Measurements from ENCODE around the gene CREB3L1. TPM values are rescaled to one million over a fixed set of nuclear protein-coding genes. Genes with fewer than 3 reads are reported as not detected.
A peak's percentile ranks its signal among the peaks of the same experiment; 100 is the strongest.
"Not testable (repeated sequence)": the region's sequence is repeated elsewhere in the genome, so short reads cannot be mapped to it uniquely, and the experiment has no call there.

The CREB3L1 gene
- total RNA-seq, 2 experiments from 2014 or later: not detected

DNA sequence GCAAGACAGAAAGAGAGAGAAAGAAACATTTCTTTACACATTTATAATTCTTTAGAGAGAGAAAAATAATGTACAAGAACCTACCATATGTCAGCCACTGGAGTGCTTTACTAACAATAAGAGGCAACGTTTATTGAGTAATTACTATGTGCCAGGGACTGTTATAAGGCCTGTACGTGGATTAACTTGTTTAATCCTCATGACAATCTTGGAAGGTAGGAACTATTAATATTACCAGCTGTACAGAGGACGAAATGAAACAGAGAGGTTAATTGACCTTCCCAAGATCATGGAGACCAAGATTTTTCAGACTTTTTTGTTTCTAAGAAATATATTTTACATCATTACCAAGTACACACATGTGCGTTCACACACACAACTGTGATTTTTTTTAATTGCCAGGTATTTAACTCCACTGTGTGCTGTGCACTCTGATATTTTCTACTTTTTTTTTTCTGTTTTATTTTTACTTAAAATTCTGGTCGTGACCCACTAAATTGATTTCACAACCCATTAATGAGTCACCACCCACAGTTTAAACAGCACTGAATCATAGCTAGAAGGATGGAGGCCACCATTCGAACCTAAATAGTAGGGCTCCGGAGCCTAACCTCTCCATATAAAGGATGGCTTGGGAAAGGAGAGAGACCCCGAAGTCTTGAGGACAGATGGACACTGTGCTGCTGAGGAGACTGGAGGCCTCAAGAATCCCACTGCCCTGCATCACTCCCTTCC is 21.4 kb downstream of the CREB3L1 start:
- H3K36me3 Mint-ChIP-seq: no peaks in the 10 kb centered on the region
- DNase-seq (no peak), ATAC-seq (no peak)
- peaks cover 28% of the 10 kb centered on the region for H3K27me3 Mint-ChIP-seq
- CTCF ChIA-PET: interaction anchor here (1.4 to 2.9 kb wide), 3 partner anchors 10 to 93 kb away, joined by 4 to 16 read pairs (median 7); partner anchors contain the start of gene CHRM4
- no peaks in the 10 kb centered on the region for H3K9me3 Mint-ChIP-seq (ENCODE audit: low read depth)
- H3K4me3 Mint-ChIP-seq: no peak overlapping the region
- H3K27ac Mint-ChIP-seq: no peak overlapping the region
- peaks cover 21% of the 10 kb centered on the region for H3K4me1 Mint-ChIP-seq

DNA sequence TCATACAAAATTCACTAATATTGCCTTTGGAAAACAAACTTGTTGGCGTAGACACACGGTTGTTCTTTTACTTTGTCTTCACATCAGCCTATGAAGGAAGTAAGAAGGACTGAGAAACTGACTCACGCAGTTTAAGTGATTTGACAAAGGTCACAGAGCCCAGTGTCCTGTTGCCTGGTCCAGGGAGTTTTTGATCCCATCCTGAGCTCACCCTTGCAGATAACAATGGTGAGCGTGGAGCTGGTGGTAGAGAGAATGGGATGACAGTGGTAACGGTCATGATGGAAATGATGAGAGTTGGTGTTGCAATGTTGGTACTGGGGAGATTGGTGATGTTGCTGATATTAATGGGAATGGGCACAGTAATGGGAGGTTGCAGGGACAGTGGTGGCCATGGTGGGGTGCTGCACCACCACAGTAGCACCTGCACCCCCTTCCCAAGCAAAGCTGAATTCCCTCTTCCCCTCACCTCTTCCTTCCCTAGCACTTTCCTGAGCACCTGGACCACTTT is 22.0 kb downstream of the CREB3L1 start:
- no peak overlapping the region for H3K27ac Mint-ChIP-seq
- CTCF ChIA-PET: interaction anchor here (1.2 to 2.9 kb wide), 4 partner anchors 9 to 93 kb away, joined by 4 to 16 read pairs (median 6); partner anchors contain the start of gene CHRM4
- ATAC-seq (no peak), DNase-seq (no peak)
- peaks cover 28% of the 10 kb centered on the region for H3K27me3 Mint-ChIP-seq
- peaks cover 21% of the 10 kb centered on the region for H3K4me1 Mint-ChIP-seq
- H3K4me3 Mint-ChIP-seq: no peak overlapping the region
- H3K9me3 Mint-ChIP-seq (ENCODE audit: low read depth): no peaks in the 10 kb centered on the region
- no peaks in the 10 kb centered on the region for H3K36me3 Mint-ChIP-seq

DNA sequence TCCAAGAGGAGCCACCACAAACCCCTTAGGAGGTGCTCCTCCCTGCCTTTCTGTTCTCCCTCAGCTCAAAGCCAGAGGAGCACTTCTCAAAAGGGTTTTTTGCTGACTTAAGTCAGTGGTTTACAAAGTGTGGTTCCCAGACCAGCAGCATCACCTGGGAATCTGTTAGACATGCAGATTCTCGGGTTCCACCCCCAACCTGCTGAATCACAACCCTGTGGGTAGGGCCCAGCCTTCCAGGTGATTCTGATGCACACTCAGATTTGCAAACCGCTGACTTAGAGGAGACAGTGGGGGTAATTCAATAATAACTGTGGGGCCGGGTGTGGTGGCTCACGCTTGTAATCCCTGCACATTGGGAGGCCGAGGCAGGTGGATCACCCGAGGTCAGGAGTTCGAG is 22.8 kb downstream of the CREB3L1 start:
- H3K9me3 Mint-ChIP-seq (ENCODE audit: low read depth): no peaks in the 10 kb centered on the region
- CTCF ChIA-PET: interaction anchor here (1.2 to 2.9 kb wide), 3 partner anchors 9 to 62 kb away, joined by 5 to 16 read pairs (median 7); no protein-coding TSS in a partner anchor
- peaks cover 19% of the 10 kb centered on the region for H3K4me1 Mint-ChIP-seq
- no peaks in the 10 kb centered on the region for H3K36me3 Mint-ChIP-seq
- ATAC-seq: no peak
- peaks cover 26% of the 10 kb centered on the region for H3K27me3 Mint-ChIP-seq
- no peak overlapping the region for H3K4me3 Mint-ChIP-seq
- no peak for DNase-seq
- H3K27ac Mint-ChIP-seq: no peak overlapping the region

DNA sequence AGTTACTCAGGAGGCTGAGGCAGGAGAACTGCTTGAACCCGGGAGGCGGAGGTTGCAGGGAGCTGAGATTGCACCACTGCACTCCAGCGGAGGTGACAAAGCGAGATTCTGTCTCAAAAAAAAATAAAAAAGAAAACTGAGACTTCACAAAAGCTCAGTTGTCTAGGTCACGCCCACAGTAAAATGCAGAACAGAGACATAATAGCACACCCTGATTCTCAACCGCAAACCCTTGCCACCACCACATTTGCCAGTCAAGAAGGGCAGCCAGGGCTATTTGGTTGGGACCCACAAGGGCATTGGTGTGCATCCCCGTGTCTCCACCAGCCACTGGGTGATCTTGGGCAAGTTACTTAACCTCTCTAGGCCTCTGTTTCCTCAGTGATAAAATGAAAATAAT is 25.4 kb downstream of the CREB3L1 start:
- CTCF ChIA-PET: interaction anchor here (0.9 kb wide), 1 partner anchor 64 kb away, joined by 4 read pairs; no protein-coding TSS in a partner anchor
- Mint-ChIP-seq H3K36me3 (no peaks in the 10 kb centered on the region), H3K27ac (no peak overlapping the region), H3K27me3 (peaks cover 6% of the 10 kb centered on the region), H3K9me3 (ENCODE audit: low read depth) (no peaks in the 10 kb centered on the region), H3K4me3 (no peak overlapping the region), H3K4me1 (peaks cover 15% of the 10 kb centered on the region)
- ATAC-seq (no peak), DNase-seq (no peak)

DNA sequence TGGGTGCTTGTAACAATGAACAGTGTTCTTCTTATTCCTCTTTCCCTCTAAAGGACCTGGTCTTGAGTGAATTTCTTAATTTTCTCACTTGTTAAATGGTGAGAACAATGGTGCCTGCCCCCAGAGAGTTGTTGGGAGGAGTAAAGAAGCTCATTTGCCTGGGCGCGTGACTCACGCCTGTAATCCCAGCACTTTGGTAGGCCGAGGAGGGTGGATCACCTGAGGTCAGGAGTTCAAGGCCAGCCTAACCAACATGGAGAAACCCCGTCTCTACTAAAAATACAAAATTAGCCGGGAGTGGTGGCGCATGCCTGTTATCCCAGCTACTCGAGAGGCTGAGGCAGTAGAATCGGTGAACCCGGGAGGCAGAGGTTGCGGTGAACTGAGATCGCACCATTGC is 26.6 kb downstream of the CREB3L1 start:
- not testable (repeated sequence) for H3K27ac Mint-ChIP-seq
- CTCF ChIA-PET: interaction anchor here (1.0 to 2.2 kb wide), 3 partner anchors 8 to 64 kb away, joined by 3 to 7 read pairs (median 4); no protein-coding TSS in a partner anchor

DNA sequence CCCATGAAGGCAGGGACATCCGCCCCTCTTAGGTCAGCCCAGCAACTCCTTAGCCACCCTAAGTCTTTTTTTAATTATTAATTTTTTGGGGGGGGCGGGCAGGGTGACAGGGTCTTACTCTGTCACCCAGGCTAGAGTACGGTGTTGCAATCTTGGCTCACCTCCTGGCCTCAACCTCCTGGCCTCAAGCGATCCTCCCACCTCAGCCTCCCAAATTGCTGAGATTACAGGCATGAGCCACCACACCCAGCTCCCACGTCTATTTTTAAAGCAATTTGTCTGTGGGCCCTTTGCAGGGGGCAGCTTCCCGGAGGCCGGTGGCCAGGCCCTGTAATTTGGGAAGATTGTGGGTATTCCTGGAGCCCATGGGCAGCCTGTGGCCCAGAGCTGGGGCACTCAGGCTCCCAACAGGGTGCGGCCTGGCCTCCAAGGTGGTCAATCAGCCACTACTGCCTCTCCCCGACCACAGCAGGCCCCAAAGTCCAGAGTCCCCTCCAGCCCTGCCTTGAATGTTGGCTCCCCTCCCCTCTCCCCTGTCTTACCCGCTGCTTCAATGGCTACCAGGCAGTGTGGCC is 27.2 kb downstream of the CREB3L1 start:
- H3K36me3 Mint-ChIP-seq: no peaks in the 10 kb centered on the region
- H3K27me3 Mint-ChIP-seq: peaks cover 3% of the 10 kb centered on the region
- ATAC-seq: no peak
- DNase-seq: no peak
- CTCF ChIA-PET: interaction anchor here (1.0 to 2.2 kb wide), 3 partner anchors 9 to 65 kb away, joined by 3 to 7 read pairs (median 4); no protein-coding TSS in a partner anchor
- H3K4me1 Mint-ChIP-seq: peaks cover 12% of the 10 kb centered on the region
- no peak overlapping the region for H3K4me3 Mint-ChIP-seq
- H3K9me3 Mint-ChIP-seq (ENCODE audit: low read depth): no peaks in the 10 kb centered on the region
- H3K27ac Mint-ChIP-seq: no peak overlapping the region

More for the DNA sequence above, 26.6 kb downstream of the CREB3L1 start:
- H3K4me1 Mint-ChIP-seq: peaks cover 18% of the 10 kb centered on the region
- not testable (repeated sequence) for H3K27me3 Mint-ChIP-seq; ATAC-seq; H3K36me3 Mint-ChIP-seq; H3K4me3 Mint-ChIP-seq; DNase-seq; H3K9me3 Mint-ChIP-seq (ENCODE audit: low read depth)

DNA sequence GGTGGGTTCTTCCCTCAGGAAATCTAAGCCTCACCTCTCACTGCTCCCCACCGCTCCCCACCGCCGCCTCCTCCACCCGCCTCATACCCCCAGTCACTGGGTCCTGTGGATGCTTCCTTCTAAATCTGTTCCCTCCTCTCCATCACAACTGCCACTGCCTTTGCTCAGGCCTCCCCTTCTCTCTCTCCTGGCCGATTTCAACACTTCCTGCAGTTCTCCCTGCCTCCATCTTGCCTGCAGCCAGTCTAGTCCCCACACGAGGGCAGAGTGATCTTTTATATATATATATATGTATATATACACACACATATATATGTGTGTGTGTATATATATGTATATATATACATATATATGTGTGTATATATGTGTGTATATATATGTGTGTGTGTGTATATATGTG is 27.8 kb downstream of the CREB3L1 start:
- ATAC-seq (no peak), DNase-seq (no peak)
- no peak overlapping the region for H3K27ac Mint-ChIP-seq
- H3K9me3 Mint-ChIP-seq (ENCODE audit: low read depth): no peaks in the 10 kb centered on the region
- H3K4me3 Mint-ChIP-seq: no peak overlapping the region
- H3K36me3 Mint-ChIP-seq: no peaks in the 10 kb centered on the region
- H3K4me1 Mint-ChIP-seq: peaks cover 10% of the 10 kb centered on the region
- H3K27me3 Mint-ChIP-seq: peaks cover 3% of the 10 kb centered on the region
- CTCF ChIA-PET: interaction anchor here (2.2 to 7.0 kb wide), 2 partner anchors 65 to 66 kb away, joined by 7 to 189 read pairs; no protein-coding TSS in a partner anchor

DNA sequence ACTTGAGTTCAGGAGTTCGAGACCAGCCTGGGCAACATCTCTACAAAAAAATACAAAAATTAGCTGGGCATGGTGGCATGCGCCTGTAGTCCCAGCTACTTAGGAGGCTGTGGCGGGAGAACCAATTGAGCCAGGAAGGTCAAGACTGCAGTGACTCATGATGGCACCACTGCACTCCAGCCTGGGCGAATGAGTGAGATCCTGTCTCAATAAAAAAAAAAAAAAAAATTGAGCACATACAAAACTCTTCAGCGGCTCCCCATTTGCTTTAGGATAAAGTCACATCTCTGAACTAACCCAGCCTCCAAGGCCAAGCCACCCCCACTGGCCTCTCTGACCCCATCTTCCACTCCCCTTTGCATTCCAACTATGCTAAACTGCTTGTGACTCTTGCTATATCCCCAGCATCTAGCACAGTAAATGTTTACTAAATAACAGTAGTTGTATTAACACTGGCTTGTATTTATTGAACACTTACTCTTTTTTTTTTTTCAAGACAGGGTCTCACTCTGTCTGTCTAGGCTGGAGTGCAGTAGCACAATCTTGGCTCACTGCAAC is 28.9 kb downstream of the CREB3L1 start:
- no peaks in the 10 kb centered on the region for H3K36me3 Mint-ChIP-seq
- CTCF ChIA-PET: interaction anchor here (0.7 to 7.0 kb wide), 4 partner anchors 11 to 342 kb away, joined by 3 to 189 read pairs (median 22); no protein-coding TSS in a partner anchor
- no peak for ATAC-seq
- DNase-seq: no peak
- no peak overlapping the region for H3K4me3 Mint-ChIP-seq
- H3K9me3 Mint-ChIP-seq (ENCODE audit: low read depth): no peaks in the 10 kb centered on the region
- H3K27ac Mint-ChIP-seq: no peak overlapping the region
- peaks cover 3% of the 10 kb centered on the region for H3K27me3 Mint-ChIP-seq
- H3K4me1 Mint-ChIP-seq: peaks cover 9% of the 10 kb centered on the region

DNA sequence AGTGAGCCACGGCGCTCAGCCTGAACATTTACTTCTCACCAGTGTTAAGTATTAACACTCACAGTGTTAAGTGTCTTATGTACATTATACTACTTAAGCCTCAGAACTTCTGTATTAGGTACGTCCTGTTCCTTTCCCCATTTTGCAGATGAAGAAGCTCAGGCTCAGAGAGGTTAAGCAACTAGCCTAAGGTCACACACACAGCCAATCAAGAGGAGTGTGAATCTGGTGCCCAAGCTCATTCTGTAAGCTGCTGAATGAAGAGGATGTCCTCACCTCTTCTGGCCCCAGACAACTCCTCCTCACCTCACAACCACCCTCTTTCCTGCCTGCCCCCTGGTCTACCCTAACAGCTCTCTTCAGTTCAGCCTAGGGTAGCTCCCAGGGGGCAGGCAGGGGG is 29.9 kb downstream of the CREB3L1 start:
- Mint-ChIP-seq H3K36me3 (no peaks in the 10 kb centered on the region), H3K9me3 (ENCODE audit: low read depth) (no peaks in the 10 kb centered on the region), H3K27me3 (peaks cover 3% of the 10 kb centered on the region), H3K4me1 (peaks cover 9% of the 10 kb centered on the region), H3K27ac (no peak overlapping the region), H3K4me3 (no peak overlapping the region)
- DNase-seq (no peak), ATAC-seq (no peak)
- CTCF ChIA-PET: interaction anchor here (0.9 to 7.0 kb wide), 8 partner anchors 8 to 343 kb away, joined by 3 to 189 read pairs (median 16); no protein-coding TSS in a partner anchor

DNA sequence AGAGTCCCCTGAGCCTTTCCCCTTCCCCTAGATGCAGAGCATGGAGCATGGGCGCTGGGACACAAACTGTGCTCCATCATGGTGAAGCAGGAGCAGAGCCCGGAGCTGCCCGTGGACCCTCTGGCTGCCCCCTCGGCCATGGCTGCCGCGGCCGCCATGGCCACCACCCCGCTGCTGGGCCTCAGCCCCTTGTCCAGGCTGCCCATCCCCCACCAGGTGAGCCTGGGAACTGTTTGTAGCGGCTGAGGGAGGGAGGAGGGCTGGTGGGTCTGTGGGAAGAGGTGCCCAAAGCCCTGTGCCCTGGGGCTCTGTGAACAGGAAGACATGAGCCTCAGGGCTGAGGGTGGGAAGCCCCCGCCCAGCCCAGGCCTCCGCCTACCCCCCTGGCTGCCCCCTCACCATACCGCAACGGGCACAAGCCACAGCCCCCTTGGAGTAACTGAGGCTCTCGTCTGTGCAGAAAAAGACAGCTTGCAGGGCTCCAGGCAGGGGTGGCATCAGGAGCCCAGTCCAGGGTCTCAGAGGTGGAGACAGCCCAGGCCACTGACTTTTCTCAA is 30.4 kb downstream of the CREB3L1 start:
- ATAC-seq (no peak), DNase-seq (no peak)
- H3K9me3 Mint-ChIP-seq (ENCODE audit: low read depth): no peaks in the 10 kb centered on the region
- no peak overlapping the region for H3K4me3 Mint-ChIP-seq
- no peaks in the 10 kb centered on the region for H3K36me3 Mint-ChIP-seq
- peaks cover 9% of the 10 kb centered on the region for H3K4me1 Mint-ChIP-seq
- no peak overlapping the region for H3K27ac Mint-ChIP-seq
- H3K27me3 Mint-ChIP-seq: peaks cover 3% of the 10 kb centered on the region
- CTCF ChIA-PET: interaction anchor here (0.7 to 7.0 kb wide), 18 partner anchors 8 to 390 kb away, joined by 3 to 189 read pairs (median 4); partner anchors contain the start of gene PEX16

DNA sequence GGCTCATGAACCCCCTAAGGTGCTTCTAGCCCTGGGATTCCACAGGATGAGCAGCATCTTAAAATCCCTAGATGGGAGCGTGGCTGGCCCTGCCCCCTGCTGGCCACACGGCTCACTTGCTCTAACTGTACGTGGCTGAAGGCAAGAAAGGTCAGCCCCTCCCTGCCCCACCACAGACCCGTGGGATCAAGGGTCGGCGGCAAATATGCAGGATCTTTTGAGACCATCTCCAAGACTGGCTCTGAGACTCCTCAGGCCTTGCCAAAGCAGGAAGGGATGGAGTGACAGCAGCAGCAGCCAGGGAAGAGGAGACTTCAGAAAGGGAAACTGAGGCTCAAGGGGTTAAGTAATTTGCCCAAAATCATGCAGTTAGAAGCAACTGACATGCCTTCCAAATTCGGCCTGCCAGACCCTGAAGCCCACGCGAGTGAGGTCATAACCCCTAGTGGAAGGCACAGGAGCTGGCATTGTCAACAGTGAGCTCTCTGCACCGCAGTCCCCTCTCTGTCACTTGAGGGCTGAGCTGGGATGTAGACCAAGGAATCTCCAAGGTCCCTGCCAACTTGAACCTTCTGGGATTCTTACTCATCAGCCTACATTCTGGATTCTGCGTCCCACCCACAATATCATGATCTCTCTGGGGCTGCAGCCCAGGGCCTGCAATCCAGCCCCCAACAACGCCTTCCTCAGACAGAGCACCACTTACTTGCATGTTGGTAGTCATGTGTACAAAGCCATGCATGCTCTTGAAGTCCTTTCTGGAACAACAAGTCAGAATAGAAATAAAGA is 31.4 kb downstream of the CREB3L1 start:
- CTCF ChIA-PET: interaction anchor here (0.7 to 7.0 kb wide), 25 partner anchors 9 to 436 kb away, joined by 3 to 189 read pairs (median 4); no protein-coding TSS in a partner anchor
- DNase-seq (peak; percentile 80), ATAC-seq (peak; percentile 85)
- Mint-ChIP-seq H3K4me3 (no peak overlapping the region), H3K36me3 (no peaks in the 10 kb centered on the region), H3K27me3 (peaks cover 5% of the 10 kb centered on the region), H3K9me3 (ENCODE audit: low read depth) (no peaks in the 10 kb centered on the region), H3K27ac (no peak overlapping the region), H3K4me1 (peaks cover 9% of the 10 kb centered on the region)

DNA sequence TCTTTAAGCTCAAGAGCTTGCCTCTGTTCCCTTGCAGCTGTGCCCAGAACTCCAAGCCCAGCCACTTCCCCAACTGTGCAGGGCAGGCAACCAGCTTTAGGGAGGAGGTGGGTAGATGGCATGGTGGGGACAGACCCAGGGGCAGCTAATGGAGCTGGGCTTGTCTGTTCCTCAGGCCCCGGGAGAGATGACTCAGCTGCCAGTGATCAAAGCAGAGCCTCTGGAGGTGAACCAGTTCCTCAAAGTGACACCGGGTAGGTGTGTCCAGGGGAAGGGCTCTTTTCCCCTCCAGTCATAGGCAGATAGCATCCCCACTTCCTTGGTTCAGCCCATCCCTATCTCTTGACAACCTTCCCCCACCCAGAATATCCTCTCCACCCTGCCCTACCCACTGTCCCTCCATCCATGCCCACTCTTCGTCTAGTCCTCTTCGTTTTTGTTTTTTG is 32.4 kb downstream of the CREB3L1 start:
- Mint-ChIP-seq H3K36me3 (no peaks in the 10 kb centered on the region), H3K9me3 (ENCODE audit: low read depth) (no peaks in the 10 kb centered on the region), H3K4me1 (peaks cover 9% of the 10 kb centered on the region), H3K27ac (no peak overlapping the region), H3K4me3 (no peak overlapping the region), H3K27me3 (peaks cover 5% of the 10 kb centered on the region)
- ATAC-seq (peak; percentile 22), DNase-seq (no peak)
- CTCF ChIA-PET: interaction anchor here (0.9 to 7.0 kb wide), 14 partner anchors 8 to 437 kb away, joined by 3 to 189 read pairs (median 5); no protein-coding TSS in a partner anchor

All from activated CD8-positive, alpha-beta memory T cell treated with anti-CD3 and anti-CD28 coated beads, Interleukin-2, amount 10 ng/mL, durations not matched to agents 7 days and 5 days (primary cell).